GM18519 (cell line): ENCODE measurements around the gene BMP2K.
A peak's percentile ranks its signal among the peaks of the same experiment; 100 is the strongest.
"Not testable (repeated sequence)": the region's sequence is repeated elsewhere in the genome, so short reads cannot be mapped to it uniquely, and the experiment has no call there.

Experiments used
- ATAC-seq: cut with Tn5 transposase; IDR thresholded peaks from one replicate; pipeline ENCODE4 v1.9.1; 2021; ENCODE audit warnings: mild to moderate bottlenecking, moderate library complexity; ENCODE audit not compliant: unreplicated experiment, low FRiP score

The BMP2K gene

GRCh38 chr4:78787392-78788006 is 11.3 kb downstream of the BMP2K start:
- no peak for ATAC-seq

DNA sequence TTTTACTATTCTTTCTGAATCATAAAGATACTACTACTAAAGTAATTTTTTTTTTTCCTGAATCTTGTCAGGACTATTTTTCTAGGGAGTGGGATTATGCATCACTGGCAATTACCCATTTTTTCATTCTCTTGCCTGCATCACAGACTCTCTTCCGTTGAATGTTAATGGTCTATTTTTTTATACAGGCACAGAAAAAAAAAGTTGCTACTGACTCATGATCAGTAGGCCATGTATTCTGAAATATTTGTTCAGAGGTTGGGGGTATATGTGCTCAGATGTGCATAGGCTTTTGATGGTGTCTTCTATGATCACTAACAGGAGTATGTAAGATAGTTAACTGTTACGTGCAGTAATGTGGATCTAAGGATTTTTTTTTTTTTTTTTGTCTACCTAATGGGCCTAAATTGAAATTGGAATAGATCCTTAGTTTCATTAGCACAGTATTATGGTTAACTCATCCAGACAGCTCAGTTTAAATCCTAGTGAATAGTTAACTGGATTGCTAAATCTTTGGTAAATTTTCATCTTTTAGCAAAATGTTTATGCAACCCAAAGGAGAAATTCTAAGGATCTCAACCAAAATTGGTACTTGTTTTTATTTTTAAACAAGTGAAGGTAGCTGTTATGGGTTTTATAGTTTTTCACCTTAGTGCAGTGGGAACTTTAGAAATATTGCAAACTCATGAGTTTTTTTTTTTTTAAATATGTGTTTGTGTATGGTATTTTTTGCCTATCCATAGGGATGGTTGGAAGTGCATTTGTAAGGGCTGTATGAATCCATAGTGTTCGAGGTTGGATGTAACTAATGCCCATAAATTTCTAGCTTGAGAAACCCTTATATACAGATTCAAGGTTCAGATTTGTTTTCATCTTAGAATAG is 12.1 kb downstream of the BMP2K start:
- no peak for ATAC-seq

GRCh38 chr4:78795594-78796416 is 19.7 kb downstream of the BMP2K start:
- not testable (repeated sequence) for ATAC-seq

GRCh38 chr4:78796526-78796925 is 20.4 kb downstream of the BMP2K start:
- ATAC-seq: no peak

DNA sequence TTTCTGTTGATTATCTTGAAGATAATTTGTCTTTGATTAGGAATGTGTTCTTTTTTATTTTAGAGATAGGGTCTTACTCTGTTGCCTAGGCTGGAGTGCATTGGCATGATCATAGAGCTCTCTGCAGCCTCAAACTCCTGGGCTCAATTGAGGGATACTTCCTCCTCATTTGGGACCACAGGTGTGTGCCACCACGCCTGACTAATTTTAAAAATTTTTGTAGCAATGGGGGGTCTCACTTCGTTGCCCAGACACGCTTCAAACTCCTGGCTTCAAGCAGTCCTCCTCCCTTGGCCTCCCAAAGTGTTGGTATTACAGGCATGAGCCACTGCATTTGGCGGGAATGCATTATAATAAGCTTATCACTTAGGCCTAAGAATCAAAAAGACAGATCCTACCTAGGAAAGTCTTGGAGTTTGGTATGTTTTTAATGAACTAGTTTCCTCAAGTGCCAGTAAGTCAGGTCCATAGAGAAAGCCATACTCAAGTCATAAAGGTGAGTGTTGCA is 21.7 kb downstream of the BMP2K start:
- ATAC-seq: no peak

GRCh38 chr4:78799551-78800495 is 23.7 kb downstream of the BMP2K start:
- peak; percentile 54 for ATAC-seq

GRCh38 chr4:78800965-78801364 is 24.8 kb downstream of the BMP2K start:
- ATAC-seq: no peak

- no peak for ATAC-seq
Measured at GRCh38 chr4:78803983-78804382, 27.8 kb downstream of the BMP2K start.

GRCh38 chr4:78806943-78807460 is 30.9 kb downstream of the BMP2K start:
- ATAC-seq: no peak

- no peak for ATAC-seq
Measured at GRCh38 chr4:78809295-78809694, 33.1 kb downstream of the BMP2K start.

GRCh38 chr4:78809928-78810835 is 34.0 kb downstream of the BMP2K start:
- ATAC-seq: no peak

DNA sequence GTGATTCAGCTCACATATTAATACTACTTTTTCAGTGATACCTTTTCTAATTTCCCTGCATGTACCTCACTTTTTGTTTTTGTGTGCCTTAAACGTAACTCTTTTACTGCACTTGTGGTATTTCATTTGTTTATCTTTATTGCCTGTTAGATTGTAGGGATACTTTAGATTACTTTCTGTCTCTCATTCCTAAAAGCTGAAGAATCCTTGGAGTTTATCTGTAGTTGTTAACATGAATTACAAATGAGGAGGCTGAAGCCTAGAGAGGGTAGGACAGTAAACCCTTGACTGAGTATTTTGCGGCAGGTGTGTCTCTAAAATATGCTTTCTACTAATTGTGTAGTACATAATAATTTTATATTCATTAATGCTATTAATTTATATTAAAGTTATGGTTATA is 34.9 kb downstream of the BMP2K start:
- ATAC-seq: no peak

DNA sequence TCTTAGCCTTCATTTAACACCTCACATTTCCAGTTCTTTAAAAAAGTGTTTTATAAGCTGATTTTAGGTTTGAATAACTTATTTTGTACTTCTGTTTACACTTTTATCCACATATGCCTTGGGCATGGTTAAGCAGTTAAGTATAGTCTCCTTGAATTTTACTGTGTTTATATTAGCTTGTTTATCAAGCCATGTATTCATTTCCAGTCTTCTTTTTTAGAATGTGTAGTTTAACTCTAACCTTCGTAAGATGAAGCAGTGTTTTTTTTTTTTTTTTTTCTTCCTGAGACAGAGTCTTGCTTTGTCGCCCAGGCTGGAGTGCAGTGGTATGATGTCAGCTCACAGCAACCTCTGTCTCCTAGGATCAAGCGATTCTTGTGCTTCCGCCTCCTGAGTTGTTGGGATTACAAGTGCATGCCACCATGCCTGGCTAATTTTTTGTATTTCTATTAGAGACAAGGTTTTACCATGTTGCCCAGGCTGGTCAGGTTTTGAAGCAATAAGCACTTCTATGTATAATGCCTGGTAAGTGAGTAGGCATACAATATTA is 42.5 kb downstream of the BMP2K start:
- ATAC-seq: no peak

- ATAC-seq: no peak
Measured at GRCh38 chr4:78824001-78824400, 47.9 kb downstream of the BMP2K start.

DNA sequence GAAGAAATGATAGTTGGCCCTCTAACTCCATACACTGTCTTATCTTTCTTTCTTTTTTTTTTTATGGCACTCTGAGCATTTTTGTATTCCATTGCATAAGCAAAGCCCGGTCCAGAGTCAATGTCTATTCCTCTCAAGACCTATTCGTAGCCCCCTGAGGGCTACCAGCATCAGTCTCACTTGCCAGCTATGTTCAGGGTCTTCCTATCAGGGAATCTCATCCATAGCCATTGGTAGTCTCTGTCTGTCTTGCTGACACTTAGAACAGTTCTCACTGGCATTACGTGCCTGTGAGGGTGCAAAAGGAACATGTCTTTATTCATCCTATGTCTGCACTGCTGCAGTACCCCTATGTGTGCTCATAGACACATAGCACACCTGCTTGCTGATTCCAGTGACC is 51.0 kb downstream of the BMP2K start:
- no peak for ATAC-seq

DNA sequence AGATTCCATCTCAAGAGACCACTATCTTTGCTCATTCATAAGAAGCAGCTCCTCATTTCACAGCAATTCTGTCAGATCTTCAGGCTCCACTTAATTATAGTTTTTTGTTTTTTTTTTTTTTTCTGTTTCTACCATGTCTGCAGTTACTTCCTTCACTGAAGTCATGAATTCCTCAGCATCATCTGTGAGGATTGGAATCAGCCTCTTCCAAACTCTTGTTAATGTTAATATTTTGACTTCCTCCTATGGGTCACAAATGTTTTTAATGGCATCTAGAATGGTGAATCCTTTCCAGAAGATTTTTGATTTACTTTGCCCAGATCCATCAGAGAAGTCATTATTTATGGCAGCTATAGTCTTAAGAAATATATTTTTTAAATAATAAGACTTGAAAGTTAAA is 53.1 kb downstream of the BMP2K start:
- no peak for ATAC-seq

GRCh38 chr4:78839676-78840075 is 63.5 kb downstream of the BMP2K start:
- ATAC-seq: not testable (repeated sequence)

DNA sequence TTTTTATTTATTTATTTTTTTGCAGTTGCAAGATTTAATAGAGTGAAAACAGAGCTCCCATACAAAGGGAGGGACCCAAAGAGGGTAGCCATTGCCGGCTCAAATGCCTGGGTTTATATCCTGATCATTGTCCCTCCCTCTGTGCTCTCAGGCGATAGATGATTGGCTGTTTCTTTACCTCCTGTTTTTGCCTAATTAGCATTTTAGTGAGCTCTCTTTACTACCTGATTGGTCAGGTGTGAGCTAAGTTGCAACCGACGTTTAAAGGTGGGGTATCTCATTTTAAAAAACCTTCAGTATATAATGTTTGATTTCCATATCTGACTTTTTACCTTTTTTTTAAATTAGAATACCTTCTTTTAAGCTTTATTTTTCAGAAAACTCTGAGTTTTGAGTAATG is 64.1 kb downstream of the BMP2K start:
- ATAC-seq: not testable (repeated sequence)
